GF-D8 (cell line): Measurements from ENCODE around the gene SLIT1.
"Not testable (repeated sequence)": the region's sequence is repeated elsewhere in the genome, so short reads cannot be mapped to it uniquely, and the experiment has no call there.

Source experiments
- DNase-seq: peaks from one replicate; lab custom pipeline; 2025; lab: John Stamatoyannopoulos, UW

The SLIT1 gene

DNA sequence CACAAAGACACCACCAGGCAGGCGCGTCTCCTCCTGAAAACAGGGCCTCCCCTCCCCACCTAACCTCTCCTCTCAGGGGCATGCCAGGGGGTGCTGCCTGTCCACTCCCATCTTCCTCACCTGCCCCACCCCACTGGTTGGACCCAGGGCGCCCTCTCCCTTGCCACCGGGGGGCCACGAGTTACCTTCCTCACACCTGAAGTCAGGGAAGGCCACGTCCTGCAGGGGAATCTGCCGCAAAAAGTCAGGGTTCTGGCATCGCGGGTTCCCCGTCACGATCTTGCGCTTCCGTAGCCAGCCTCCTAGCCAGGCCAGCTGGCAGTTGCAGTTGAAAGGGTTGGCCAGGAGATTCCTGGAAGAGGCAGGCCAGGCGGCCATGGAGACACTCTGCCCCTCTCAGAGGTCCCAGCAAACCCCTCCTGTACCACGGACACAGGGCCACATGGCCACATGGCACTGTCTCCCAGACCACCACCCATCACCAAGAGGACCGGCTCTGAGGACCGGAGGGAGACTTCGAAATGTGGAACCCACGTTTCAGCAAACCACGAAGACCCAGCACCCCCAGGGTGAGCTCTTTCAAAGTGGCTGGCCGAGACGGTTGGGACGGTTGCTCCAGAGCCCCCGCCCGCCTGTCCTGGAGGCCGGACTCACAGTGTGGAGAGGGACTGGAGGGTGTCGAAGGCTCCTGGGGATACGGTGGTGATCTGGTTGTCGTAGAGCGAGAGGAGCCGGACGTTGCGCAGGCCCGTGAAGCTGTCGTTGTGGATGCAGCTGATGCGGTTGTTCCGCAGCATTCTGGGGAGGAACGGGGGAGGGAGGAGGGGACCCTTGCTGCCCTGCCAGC, 142.8 kb downstream of the SLIT1 start:
- no peak for DNase-seq

DNA sequence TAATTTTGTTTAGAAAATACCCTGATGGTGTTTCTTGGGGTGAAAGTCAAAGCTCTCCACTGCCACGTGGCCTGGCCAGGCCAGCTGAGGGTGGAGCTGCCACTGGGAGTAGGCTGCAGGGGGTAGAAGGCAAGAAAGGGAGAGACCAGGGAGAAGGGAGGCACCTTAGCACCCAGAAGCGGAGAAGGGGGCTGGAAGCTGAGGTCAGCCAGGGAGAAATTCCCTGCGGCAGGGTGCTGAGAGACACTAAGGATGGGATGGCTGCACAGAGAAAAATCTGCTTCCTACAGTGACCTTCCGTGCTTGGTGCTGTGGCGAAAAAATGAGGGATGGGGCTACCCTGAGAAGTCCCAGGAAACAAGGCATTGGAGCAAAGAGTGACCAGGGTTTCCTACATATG, 143.7 kb downstream of the SLIT1 start:
- DNase-seq, result no peak

DNA sequence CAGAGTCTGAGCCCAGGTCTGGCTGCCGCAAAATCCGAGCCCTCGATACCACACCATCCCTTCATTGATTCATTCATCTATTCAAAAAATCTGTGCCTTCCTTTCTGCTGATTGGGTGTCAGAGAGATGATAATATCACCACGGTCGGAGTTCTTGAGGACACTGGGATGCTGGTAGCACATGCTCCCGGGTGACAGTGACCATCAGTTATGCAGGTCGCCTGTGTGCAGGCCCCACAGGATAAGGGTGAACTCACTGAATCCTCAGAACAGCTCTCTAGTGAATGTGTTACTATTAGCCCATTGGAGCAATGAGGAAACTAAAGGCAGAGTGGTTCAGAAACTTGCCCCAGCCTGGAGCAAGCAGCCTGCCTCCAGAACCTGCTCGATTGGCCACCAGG, 145.1 kb downstream of the SLIT1 start:
- no peak for DNase-seq

DNA sequence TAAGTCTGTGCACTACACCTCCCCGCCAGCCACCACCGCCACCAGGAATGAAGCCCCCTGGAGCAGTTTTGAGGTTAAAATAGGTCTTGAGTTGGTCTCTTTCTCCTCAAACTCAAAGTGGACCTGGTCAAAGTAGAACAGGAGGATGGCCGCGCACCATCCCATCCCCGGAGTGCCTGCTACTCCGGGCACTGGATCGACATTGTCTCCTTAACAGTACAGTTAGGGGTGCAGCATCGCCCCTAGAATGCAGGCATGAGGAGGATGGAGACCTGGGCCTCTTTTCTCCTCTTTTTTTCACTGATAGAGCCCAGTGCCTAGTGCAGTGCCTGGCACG, 145.5 kb downstream of the SLIT1 start:
- no peak for DNase-seq

DNA sequence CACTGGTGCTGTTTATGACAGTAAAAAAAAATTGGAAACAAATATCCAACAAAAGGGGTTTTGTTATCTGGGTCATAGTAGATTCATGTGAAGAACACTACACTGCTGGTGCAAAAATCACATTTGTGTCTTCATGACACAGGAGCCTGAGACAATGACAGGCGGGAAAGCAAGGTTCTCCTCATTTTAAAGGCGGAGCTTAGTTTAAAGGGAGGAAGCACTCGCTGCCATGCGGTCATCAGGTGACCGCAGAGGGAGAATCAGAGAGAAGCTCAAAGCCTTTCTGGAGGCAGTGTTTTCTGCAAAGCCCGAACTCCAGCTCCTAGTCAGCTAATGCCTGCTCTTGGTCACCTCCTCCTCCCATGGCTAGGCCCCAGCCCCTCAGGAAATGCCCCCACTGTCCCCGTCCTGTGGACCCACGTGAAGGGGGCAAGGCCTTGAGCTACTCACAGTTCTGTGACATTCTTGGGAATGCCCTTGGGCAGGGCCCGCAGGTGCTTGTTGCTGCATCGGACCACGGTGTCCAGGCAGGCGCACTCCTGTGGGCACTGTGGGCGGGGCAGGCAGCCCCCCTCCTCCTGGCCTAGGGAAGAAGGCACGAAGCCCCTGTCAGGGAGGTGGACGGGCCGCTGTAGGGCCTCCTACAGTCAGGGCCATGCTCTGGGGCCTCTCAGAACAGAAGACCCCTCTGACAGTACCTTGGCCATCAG, 146.1 kb downstream of the SLIT1 start:
- no peak for DNase-seq

DNA sequence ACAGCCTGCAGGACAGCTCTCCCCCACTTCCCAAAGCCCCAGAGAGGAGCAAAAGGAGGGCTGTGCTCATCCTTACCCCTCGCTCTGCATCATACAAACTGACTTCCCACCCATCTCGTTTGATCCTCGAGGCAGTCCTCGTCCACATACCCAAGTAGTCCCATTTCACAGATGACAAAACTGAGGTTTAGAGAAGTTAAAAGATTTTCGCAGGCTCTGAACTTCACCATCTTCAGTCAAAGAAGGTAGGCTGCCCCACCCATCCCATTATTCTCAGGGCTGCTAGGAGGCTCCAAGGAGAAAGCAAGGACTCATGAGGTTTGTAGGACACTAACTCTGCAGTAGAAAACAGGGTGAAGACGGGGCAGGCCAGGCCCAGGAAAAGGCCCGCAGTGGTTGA, 147.1 kb downstream of the SLIT1 start:
- DNase-seq, result no peak

DNA sequence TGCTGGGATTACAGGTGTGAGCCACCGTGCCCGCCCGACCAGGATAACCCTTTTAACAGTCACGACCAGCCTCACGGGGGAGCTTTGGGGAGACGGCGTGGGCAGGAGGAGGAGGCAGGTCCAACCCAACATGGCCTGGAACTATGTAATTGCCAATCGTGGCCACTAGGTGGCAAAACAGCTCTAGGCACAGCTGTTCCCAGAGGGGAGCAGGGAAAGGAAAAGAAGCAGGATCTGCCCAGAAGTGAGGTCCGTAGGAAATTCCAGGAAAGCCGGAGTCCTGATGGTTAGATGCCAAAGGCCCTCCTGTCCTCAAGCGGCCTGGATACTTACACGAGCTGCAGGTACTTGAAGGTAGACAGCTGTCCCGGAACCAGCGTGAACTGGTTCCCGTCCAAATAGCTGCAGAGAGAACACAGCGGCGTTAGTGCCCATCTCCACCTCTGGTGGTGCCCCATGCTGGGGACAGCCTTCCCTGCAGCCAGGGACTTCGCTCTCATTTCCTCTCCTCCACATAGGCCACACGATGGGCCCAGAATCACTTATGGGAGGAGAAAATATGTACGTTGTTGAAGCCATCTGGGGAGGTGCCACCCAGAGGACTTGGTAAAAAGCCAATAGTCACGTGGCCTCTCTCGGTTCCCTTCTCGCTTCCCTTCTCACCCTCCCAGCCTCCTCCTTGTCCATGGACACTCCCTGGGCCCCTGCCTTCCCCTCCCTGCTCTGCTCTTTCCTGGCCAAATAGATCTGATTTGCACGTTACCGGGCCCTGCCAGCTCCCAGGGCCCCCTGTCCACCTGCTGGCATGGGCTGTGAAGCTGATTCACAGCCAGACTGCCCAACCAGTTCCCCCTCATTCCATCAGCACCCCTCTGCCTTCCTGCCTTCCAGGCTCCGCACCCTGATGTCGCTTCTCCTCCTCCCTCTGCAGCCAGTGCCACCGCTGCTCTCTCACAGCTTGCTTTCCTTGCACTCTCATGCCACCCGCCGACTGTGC, 148.1 kb downstream of the SLIT1 start:
- peak; percentile 38 for DNase-seq

DNA sequence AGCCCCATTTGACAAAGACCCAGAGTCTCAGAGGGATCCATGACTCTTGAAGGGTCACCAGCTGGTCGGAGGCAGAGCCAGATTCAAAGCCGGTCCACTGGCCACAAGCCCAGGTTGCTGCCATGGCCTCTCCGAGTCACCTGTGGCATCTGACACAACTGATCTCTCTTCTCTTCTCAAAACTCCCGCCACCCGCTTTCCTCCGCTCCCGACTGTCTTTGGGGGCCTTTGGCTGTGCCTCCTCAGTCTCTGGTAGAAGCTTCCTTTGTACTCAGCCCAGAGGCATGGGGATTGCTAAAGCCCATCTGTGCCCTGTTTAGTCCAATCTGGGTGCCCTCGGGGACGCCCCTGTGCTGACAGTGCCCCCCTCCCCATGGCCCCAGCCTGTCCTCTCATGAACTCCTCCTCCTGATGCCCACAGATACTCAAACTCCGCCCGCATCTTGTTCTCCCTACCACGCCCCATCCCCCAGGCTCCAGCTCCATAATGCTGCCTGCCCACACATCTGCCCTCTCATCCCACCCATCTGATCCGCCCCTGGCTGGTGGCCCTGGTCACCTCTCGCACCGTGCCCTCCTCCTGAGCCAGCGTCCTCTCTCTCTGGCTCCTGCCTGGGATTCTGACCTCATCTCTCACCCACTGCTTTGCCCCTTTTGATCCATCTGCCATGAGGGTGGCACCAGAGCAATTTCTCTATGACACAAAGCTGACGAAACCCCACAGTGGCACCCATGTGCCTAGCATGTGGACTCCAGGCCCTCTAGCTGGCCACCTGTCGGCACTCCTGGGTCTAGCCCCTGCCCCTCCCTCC, 150.6 kb downstream of the SLIT1 start:
- no peak for DNase-seq

DNA sequence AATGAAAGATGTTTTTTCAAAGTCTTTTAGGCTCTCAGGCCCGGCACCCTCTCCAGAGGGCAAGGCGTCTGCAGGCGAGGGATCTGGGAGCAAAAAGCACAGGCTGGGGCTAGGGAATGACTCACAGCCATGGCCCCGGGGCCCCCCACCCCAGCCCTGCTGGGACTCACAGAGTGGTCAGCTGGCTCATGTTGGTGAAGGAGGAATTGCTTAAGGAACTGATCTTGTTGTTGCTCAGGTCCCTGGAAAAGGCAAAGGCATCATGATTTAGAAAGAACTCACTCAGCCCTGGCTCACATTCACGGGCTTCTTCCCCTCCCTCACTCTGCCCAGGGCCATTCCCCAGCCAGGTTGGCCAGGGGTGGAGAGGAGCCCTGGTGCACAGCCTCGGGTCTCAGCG, 151.5 kb downstream of the SLIT1 start:
- DNase-seq, result no peak

DNA sequence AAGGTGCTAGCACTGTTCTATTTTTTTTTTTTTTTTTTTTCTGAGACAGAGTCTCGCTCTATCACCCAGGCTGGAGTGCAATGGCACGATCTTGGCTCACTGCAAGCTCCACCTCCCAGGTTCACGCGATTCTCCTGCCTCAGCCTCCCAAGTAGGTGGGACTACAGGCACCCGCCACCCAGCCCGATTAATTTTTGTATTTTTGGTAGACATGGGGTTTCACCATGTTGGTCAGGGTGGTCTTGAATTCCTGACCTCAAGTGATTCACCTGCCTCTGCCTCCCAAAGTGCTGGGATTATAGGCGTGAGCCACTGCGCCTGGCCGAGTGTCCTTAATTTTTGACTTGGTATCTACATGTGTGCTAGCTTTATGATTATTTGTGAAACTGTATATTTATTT, 151.9 kb downstream of the SLIT1 start:
- DNase-seq, result not testable (repeated sequence)

DNA sequence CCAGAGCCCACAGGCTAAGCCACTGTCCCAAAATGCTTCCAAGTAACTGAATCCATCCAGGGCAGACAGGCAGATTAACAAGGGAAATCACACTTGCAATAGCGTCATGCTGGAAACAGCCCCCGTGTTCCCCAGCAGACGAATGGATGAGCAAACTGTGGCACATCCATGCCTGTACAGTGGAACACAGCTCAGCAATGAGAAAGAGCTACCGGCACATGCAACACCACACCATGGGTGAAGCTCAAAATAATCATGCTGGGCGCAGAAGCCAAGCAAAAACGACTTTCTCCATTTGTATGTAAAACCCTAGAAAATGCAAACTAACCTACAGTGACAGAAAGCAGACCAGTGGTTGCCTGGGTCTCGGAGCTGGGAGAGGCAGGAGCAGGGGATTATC, 153.1 kb downstream of the SLIT1 start:
- DNase-seq, result no peak

DNA sequence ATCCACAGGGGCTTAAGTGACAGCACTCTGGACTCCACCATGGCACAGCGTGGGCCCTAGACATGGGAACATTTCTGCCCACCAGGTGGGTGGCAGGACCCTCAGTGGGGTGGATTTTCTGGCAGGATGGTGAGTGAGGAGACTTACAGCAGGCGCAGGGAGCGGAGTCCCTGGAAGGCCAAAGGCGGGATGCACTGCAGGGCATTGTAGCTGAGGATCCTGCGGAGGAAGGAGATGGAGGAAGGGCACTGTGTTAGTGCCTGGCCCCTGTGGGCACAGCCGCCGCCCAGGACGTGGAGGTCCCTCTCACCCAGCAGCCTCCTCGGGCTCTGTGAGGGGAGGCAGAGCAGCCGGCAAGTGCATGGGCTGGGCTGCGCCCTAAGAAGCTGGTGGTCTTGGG, 154.3 kb downstream of the SLIT1 start:
- no peak for DNase-seq

DNA sequence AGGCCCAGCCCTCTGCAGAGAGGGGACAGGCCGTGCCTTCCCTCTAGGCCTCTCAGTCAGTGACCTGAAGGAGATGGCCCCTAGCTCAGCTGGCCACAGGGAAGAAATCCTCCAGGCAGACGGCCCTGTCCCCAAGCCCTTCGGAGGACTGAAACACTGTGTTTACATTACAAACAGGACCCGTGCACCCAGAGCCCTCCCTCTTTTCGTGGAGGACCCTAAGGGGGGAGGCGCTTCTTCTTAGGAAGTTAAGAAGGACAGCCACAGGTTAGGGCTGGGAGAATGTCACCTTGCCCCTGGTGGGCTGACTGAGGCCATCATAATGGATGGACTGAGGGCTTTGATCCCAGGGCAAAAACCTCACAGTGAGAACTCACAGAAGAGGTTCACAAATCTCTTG, 154.9 kb downstream of the SLIT1 start:
- no peak for DNase-seq

DNA sequence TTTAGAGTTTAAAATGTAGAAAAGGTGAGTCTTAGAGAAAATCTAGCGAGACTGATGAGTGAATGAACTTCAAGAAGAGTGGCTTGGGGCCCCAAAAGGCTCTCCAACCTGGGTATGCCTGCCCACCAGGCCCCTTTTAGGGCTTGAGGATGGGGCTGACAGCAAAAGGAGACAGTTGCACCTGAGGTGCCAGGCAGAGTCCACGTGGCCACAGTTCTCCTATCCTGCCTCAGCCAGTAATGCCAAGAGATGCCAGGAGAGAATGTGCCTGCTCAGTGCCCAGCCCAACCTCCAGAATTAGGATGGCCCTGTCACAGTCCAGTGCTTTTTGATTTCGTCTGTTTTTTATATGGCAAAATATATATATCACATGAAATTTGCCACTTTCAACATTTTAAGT, 156.5 kb downstream of the SLIT1 start:
- DNase-seq, result no peak

DNA sequence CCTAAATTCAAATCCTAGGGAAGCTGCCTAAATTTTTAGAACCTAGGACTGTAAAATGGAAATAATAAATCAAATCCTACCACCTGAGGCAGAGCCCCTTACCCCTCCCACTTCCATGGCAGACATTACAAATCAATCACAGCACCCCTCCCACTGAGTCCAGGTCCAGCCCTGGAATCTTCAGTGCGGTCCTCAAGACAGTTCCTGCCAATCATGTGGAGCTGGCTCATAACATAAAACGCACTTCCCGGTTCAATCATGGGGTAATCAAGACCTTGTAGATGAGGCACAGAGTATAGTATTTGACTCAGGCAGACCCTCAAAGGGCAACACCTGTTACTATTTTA, 157.0 kb downstream of the SLIT1 start:
- DNase-seq, result no peak

DNA sequence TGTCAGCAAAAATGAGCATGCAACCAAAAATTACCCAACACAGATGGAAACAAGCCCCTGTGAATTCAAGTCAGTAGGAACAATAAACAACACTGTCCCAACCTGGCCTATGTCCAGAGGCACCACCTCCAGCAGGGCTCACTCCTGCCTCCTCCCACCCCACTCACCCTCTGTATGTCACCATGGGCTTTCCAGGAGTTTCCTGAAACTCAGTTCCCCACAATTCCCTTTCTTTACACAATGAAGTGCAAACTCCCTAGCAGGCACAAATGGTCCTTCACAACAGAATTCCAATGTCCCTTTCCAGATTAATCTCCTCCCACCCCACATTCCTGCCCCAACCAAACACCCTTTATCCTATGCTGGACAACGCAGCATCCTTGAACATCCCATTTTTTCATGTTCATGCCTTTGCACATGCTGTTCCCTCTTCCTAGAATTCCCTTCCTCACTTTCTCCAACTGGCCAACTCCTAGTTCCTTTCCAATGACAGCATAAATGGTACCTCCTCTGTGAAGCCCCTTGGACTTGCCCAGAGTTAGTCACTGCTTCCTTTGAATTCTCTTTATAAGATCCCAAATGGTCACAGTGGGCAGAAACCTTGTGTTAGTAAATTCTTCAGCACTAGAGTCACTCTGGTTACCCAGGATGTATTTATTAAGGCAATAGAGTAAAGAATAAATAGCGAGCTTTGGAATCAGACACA, 157.5 kb downstream of the SLIT1 start:
- DNase-seq, result no peak

DNA sequence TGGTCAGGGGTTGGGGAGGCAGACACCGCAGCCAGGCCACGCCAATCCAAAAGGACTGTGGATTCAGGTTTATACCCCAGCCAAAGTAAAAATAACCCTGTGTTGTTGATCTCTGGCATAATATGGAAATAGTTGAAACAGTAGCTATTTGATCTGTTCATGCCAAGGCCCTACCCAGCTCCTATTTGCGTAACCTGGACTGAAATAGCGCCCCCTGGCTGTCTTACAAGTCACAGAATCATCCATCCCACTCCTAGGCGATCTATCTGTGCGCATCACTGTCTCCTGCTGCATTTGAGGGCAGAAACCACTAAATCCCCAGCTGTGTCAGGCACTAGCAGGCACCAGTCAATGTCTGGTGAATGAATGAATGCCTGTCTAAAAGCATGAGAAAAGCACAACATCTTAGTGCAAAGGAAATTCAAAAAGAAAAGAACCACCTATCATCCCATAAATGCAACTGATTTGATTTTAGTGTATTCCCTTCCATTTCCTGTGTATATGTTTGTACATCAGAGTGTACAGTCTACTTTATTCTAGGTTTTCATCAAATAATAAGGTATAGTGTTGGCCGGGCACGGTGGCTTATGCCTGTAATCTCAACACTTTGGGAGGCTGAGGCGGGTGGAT, 160.0 kb downstream of the SLIT1 start:
- DNase-seq, result peak; percentile 5

DNA sequence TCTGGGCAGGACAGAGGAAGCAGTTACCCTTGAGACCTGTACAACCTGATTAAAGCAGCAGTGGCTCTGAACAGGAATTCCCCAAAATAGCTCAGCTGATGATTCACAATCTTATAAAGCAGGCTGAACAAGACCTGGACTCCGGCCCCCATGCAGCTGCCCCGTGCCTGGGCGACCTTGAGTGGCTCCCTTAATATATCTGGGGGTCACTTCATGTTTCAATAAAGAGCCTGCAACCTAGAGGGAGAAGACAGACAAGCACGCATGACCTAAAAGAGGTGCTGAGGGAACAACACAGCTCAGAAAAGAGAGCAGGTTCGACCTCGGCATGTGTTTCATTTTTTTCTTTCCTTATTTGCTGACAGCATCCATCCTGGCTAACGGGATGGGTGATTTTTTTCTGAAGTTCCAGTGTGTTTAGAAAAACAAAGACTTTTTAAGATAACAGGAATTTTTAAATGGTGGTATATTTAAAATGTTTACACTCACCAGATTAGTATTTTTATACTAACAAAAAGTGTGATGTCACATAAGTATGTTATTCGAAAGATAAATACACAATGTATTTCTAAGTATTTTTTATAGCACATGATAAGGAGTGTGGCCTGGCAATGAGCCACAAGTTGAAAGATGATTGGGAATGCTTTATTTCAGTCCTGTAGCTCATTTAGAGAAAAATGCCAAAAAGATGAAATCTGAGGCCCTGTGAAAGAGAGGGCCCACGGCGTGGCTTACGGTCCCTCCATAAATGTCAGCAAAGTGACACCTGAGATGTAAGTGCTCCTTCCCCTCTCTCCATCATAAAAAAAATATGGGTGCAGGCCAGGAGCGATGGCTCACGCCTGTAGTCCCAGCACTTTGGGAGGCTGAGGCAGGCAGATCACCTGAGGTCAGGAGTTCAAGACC, 161.3 kb downstream of the SLIT1 start:
- no peak for DNase-seq

DNA sequence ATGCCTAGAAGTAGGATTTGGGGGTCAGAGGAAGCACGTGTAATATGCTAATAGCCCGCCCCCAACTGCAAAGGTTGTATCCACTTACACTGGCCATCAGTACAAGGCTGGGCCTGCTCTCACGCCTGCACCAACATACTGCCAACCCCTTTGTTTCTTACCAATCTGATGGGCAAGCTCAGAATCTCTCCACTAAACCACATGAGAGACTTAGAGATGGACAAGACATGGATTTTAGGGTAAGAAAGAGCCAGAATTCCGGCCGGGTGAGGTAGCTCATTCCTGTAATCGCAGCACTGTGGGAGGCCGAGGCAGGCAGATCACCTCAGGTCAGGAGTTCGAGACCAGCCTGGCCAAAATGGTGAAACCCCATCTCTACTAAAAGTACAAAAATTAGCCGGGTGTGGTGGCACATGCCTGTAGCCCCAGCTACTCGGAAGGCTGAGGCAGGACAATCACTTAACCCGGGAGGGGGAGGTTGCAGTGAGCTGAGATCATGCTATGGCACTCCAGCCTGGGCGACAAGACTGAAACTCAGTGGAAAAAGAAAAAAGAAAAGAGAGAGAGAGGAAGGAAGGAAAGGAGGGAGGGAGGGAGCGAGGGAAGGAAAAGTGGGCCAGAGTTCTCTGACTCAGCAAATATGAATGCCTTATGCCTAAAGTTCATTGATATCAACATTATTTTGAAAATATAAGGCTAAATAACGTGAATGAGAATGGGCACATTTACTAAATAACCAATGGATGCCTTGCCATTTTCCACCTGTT, 162.2 kb downstream of the SLIT1 start:
- no peak for DNase-seq
